Measurements from ENCODE around the gene CIAO3. TPM values are rescaled to one million over a fixed set of nuclear protein-coding genes. Genes with fewer than 3 reads are reported as not detected.

Gene CIAO3
- total RNA-seq, 2 donors from 2014 or later: 41.4 to 43.3 TPM

- Mint-ChIP-seq H3K4me1 (peaks cover 16% of the 10 kb centered on the region), H3K9me3 (no peaks in the 10 kb centered on the region), H3K27me3 (ENCODE audit: insufficient read depth) (peaks cover 4% of the 10 kb centered on the region), H3K4me3 (peak overlapping the region; percentile 24), H3K27ac (no peak overlapping the region), H3K36me3 (ENCODE audit: low read depth) (peaks cover 35% of the 10 kb centered on the region)
- Histone ChIP-seq H3K9ac (ENCODE audit: extremely low read depth, low read length, poor library complexity, severe bottlenecking) (no peak overlapping the region), H3K9me3 (ENCODE audit: control insufficient read depth, low read length) (no peaks in the 10 kb centered on the region), H3K27me3 (ENCODE audit: control insufficient read depth, insufficient read depth, low read length, poor library complexity, severe bottlenecking) (peaks cover 4% of the 10 kb centered on the region), H3K36me3 (ENCODE audit: control insufficient read depth, insufficient read depth, low read length) (peaks cover 36% of the 10 kb centered on the region), H3K27ac (ENCODE audit: low read depth, low read length) (no peak overlapping the region), H3K4me1 (ENCODE audit: control insufficient read depth, insufficient read depth, low read length) (peaks cover 23% of the 10 kb centered on the region), H3K4me3 (ENCODE audit: low read length) (no peak overlapping the region)
- 85 to 86% methylated on average over 9 to 10 of the region's 10 CpGs for WGBS, 2 experiments (ENCODE audit: insufficient coverage in 1 of 2, insufficient read length in 1 of 2)
- DNase-seq: peak; percentile 84
- peak; percentile 71 for TF ChIP-seq CTCF (conservative IDR thresholded peaks at IDR 0.05)
These were observed 54.8 kb downstream of the CIAO3 start for GRCh38 chr16:685967-686366.

- Histone ChIP-seq H3K4me3 (ENCODE audit: low read length) (no peak overlapping the region), H3K9me3 (ENCODE audit: control insufficient read depth, low read length) (no peaks in the 10 kb centered on the region), H3K4me1 (ENCODE audit: control insufficient read depth, insufficient read depth, low read length) (peaks cover 23% of the 10 kb centered on the region), H3K36me3 (ENCODE audit: control insufficient read depth, insufficient read depth, low read length) (peaks cover 36% of the 10 kb centered on the region), H3K27me3 (ENCODE audit: control insufficient read depth, insufficient read depth, low read length, poor library complexity, severe bottlenecking) (no peaks in the 10 kb centered on the region), H3K27ac (ENCODE audit: low read depth, low read length) (no peak overlapping the region), H3K9ac (ENCODE audit: extremely low read depth, low read length, poor library complexity, severe bottlenecking) (no peak overlapping the region)
- 96% methylated on average over 56 to 61 of the region's 61 CpGs for WGBS, 2 experiments (ENCODE audit: insufficient coverage in 1 of 2, insufficient read length in 1 of 2)
- Mint-ChIP-seq H3K9me3 (no peaks in the 10 kb centered on the region), H3K4me1 (peaks cover 17% of the 10 kb centered on the region), H3K27ac (no peak overlapping the region), H3K36me3 (ENCODE audit: low read depth) (peaks cover 36% of the 10 kb centered on the region), H3K4me3 (no peak overlapping the region), H3K27me3 (ENCODE audit: insufficient read depth) (no peaks in the 10 kb centered on the region)
- no peak for DNase-seq
- TF ChIP-seq CTCF (conservative IDR thresholded peaks at IDR 0.05): no peak
These were observed 55.7 kb downstream of the CIAO3 start for GRCh38 chr16:684961-685696.

- DNase-seq: peak; percentile 98
- peaks cover 36% of the 10 kb centered on the region for H3K36me3 ChIP-seq (ENCODE audit: control insufficient read depth, insufficient read depth, low read length)
- Mint-ChIP-seq H3K4me3 (peak within 1 kb of the TSS; percentile 73), H3K36me3 (ENCODE audit: low read depth) (peaks cover 36% of the 10 kb centered on the region), H3K27ac (peak within 1 kb of the TSS; percentile 84), H3K4me1 (peaks cover 17% of the 10 kb centered on the region), H3K9me3 (no peaks in the 10 kb centered on the region), H3K27me3 (ENCODE audit: insufficient read depth) (no peaks in the 10 kb centered on the region)
- peak within 1 kb of the TSS; percentile 73 for H3K27ac ChIP-seq (ENCODE audit: low read depth, low read length)
- H3K9me3 ChIP-seq (ENCODE audit: control insufficient read depth, low read length): no peaks in the 10 kb centered on the region
- peak within 1 kb of the TSS; percentile 55 for H3K9ac ChIP-seq (ENCODE audit: extremely low read depth, low read length, poor library complexity, severe bottlenecking)
- 12 to 16% methylated on average over 53 to 91 of the region's 91 CpGs for WGBS, 2 experiments (ENCODE audit: insufficient coverage in 1 of 2, insufficient read length in 1 of 2)
- H3K4me3 ChIP-seq (ENCODE audit: low read length): peak within 1 kb of the TSS; percentile 76
- no peaks in the 10 kb centered on the region for H3K27me3 ChIP-seq (ENCODE audit: control insufficient read depth, insufficient read depth, low read length, poor library complexity, severe bottlenecking)
- peaks cover 19% of the 10 kb centered on the region for H3K4me1 ChIP-seq (ENCODE audit: control insufficient read depth, insufficient read depth, low read length)
- no peak for TF ChIP-seq CTCF (conservative IDR thresholded peaks at IDR 0.05)
These were observed 56.6 kb downstream of the CIAO3 start, which contains the start of gene JMJD8 for GRCh38 chr16:684071-684794. Gene JMJD8, minus strand, starts transcription at chr16:684334. Its CDS starts 15 bp downstream, at chr16:684319.
